K562 (cell line): ENCODE measurements around the gene COP1. TPM values are rescaled to one million over a fixed set of nuclear protein-coding genes. Genes with fewer than 3 reads are reported as not detected.

Source experiments
- AFF1 ChIP-seq, 2 experiments: fragments of 450-650 bp; IDR thresholded peaks; 2 replicates each; pipeline ENCODE4 v1.6.1; 2018; ENCODE audit warnings: mild to moderate bottlenecking in 2 of 2, low read depth in 1 of 2; ENCODE audit not compliant: partially characterized antibody in 2 of 2
- CAMTA2 ChIP-seq: fragments of 250-450 bp; sonication (Bioruptor Pico); conservative IDR thresholded peaks from 2 replicates; pipeline ENCODE4 v1.5.1; 2022
- CC2D1A ChIP-seq: fragments of 450-650 bp; IDR thresholded peaks from 2 replicates; pipeline ENCODE4 v1.6.1; 2017; ENCODE audit warnings: mild to moderate bottlenecking
- CHAMP1 ChIP-seq: fragments of 450-650 bp; IDR thresholded peaks from 2 replicates; pipeline ENCODE4 v1.6.1; 2016; ENCODE audit warnings: mild to moderate bottlenecking
- EHMT2 ChIP-seq: fragments of 450-650 bp; IDR thresholded peaks from 2 replicates; pipeline ENCODE4 v1.6.1; 2018; ENCODE audit warnings: antibody characterized with exemption
- ESRRA ChIP-seq: fragments of 450-650 bp; IDR thresholded peaks from 2 replicates; pipeline ENCODE4 v1.6.1; 2014; ENCODE audit warnings: low read depth, mild to moderate bottlenecking, moderate library complexity, borderline replicate concordance
- FIP1L1 ChIP-seq: fragments of 200-400 bp; formaldehyde crosslinking; IDR thresholded peaks from 2 replicates; pipeline ENCODE4 v1.6.1; 2018; ENCODE audit warnings: mild to moderate bottlenecking, low read depth, low read length; ENCODE audit not compliant: poor library complexity, severe bottlenecking
- GTF2E2 ChIP-seq: fragments of 200-800 bp; sonication (Bioruptor generic); IDR thresholded peaks from 2 replicates; pipeline ENCODE4 v1.6.1; 2016; ENCODE audit warnings: missing genetic modification characterization, missing compliant biosample characterization
- ID3 ChIP-seq, 2 experiments: fragments of 250-450 bp in 1 of 2; fragments of 450-650 bp in 1 of 2; sonication (Bioruptor Pico) in 1 of 2; IDR thresholded peaks; 2 replicates each; pipeline versions ENCODE4 v1.6.1 to v1.8.0; 2016 to 2021; ENCODE audit warnings: mild to moderate bottlenecking in 2 of 2, moderate library complexity in 2 of 2, missing compliant biosample characterization in 1 of 2, missing genetic modification characterization in 1 of 2
- KLF10 ChIP-seq: fragments of 250-450 bp; sonication (Bioruptor Pico); IDR thresholded peaks from 2 replicates; pipeline ENCODE4 v1.6.1; 2021; ENCODE audit warnings: matching md5 sums
- PRPF4 ChIP-seq: fragments of 200-400 bp; formaldehyde crosslinking; IDR thresholded peaks from one replicate; pipeline ENCODE4 v1.6.1; 2017; ENCODE audit warnings: low read length, low read depth, mild to moderate bottlenecking; ENCODE audit not compliant: insufficient read depth, poor library complexity, severe bottlenecking
- SMAD2 ChIP-seq: fragments of 150-350 bp; IDR thresholded peaks from 2 replicates; pipeline ENCODE4 v1.6.1; 2014; ENCODE audit warnings: low read depth, mild to moderate bottlenecking, low read length
- TFAP4 ChIP-seq: sonication (generic); formaldehyde crosslinking; IDR thresholded peaks from 2 replicates; pipeline ENCODE4 v1.8.0; 2022; ENCODE audit warnings: missing genetic modification reagents, mild to moderate bottlenecking, moderate library complexity, borderline replicate concordance
- ZFX ChIP-seq: sonication (generic); formaldehyde crosslinking; IDR thresholded peaks from 2 replicates; pipeline ENCODE4 v1.8.0; 2022; ENCODE audit warnings: mild to moderate bottlenecking, missing genetic modification reagents, moderate library complexity
- ZNF134 ChIP-seq: fragments of 250-450 bp; sonication (Bioruptor Pico); conservative IDR thresholded peaks from 2 replicates; pipeline ENCODE4 v1.4.0; 2020
- ZNF717 ChIP-seq: fragments of 250-450 bp; sonication (Bioruptor Pico); IDR thresholded peaks from 2 replicates; pipeline ENCODE4 v1.5.0; 2021
- ZNF76 ChIP-seq: fragments of 250-450 bp; sonication (Bioruptor Pico); IDR thresholded peaks from 2 replicates; pipeline ENCODE4 v1.4.0; 2020; ENCODE audit warnings: mild to moderate bottlenecking, moderate library complexity, borderline replicate concordance
- ZNF766 ChIP-seq: fragments of 200-800 bp; sonication (Bioruptor generic); conservative IDR thresholded peaks from 2 replicates; pipeline ENCODE4 v1.6.1; 2016; ENCODE audit warnings: missing genetic modification characterization, missing compliant biosample characterization
- polyA plus RNA-seq, 8 experiments: library from polyadenylated mRNA; depleted of rRNA in 4 of 8; stranded (reverse) in 5 of 8; unstranded in 3 of 8; fragments of >200 nt; fragmentation: Nextera tagmentation in 2 of 8; fragmentation: Illumina TruSeq in 1 of 8; extraction: Ambion mirVana in 2 of 8; extraction: Trizol in 1 of 8; gene quantifications; 2 replicates each; pipeline versions ENCODE4 v1.2.1 to v1.2.3, GENCODE V29; 2011 to 2014; ENCODE audit warnings: inconsistent platforms in 1 of 8, missing spikeins in 1 of 8
- total RNA-seq, 7 experiments: library from RNA; depleted of rRNA in 6 of 7; stranded (reverse); fragments of >200 nt in 6 of 7; fragmentation: Illumina TruSeq in 2 of 7; extraction: Trizol in 2 of 7; gene quantifications; 2 replicates each; pipeline versions ENCODE4 v1.2.1 to v1.2.3, GENCODE V29; 2011 to 2021; ENCODE audit warnings: low replicate concordance in 1 of 7

Gene COP1
- total and polyA plus RNA-seq, 9 of the 15 experiments (the other 6 are each of a cell fraction or from before 2014, with no cell fraction given), result 25.8 to 77.7 (median 58.6) TPM

- no peak for TF ChIP-seq ZNF717
- no peak for TF ChIP-seq PRPF4
- TF ChIP-seq ZFX (CRISPR knock-in tag), result peak; percentile 70; the same call in 1 of the 2 replicates
- TF ChIP-seq ID3 (CRISPR knock-in tag; IDR thresholded peaks at IDR 0.05), result no peak
- TF ChIP-seq ID3 (tag; IDR thresholded peaks at IDR 0.05), result no peak
- TF ChIP-seq CAMTA2, result 0 out of 2 replicates have a peak, but pooled peaks have one; percentile 31
- no peak for TF ChIP-seq FIP1L1
- TF ChIP-seq ESRRA, result peak; percentile 52; the same call in 1 of the 2 replicates
- peak; percentile 54; the same call in 1 of the 2 replicates for TF ChIP-seq ZNF76 (CRISPR knock-in tag)
- no peak for TF ChIP-seq CC2D1A
- no peak for TF ChIP-seq ZNF134 (CRISPR knock-in tag)
- peak; percentile 47 for TF ChIP-seq TFAP4
- TF ChIP-seq CHAMP1, result no peak
- TF ChIP-seq AFF1 (IDR thresholded peaks at IDR 0.05; ENCODE audit: low read depth in 1 of 2, partially characterized antibody in 2 of 2), result no peak
- peak; percentile 46; the same call in 1 of the 2 replicates for TF ChIP-seq GTF2E2
- TF ChIP-seq SMAD2, result no peak
- no peak for TF ChIP-seq EHMT2
- TF ChIP-seq KLF10 (CRISPR knock-in tag), result no peak
- no peak; the same call in 1 of the 2 replicates for TF ChIP-seq ZNF766 (CRISPR knock-in tag)
Observed at GRCh38 chr1:176206961-176207902, at the start of gene COP1 (continued).
